Activated CD4-positive, alpha-beta T cell treated with anti-CD3 and anti-CD28 coated beads, Interleukin-2, amount 10 ng/mL, durations not matched to agents 7 days and 5 days (primary cell): ENCODE data around the gene BCL11B. TPM values are rescaled to one million over a fixed set of nuclear protein-coding genes. Genes with fewer than 3 reads are reported as not detected.

Source experiments
- CTCF ChIA-PET: fragments of 350-600 bp; sonication (Branson Sonifier 250); formaldehyde crosslinking; loops from one replicate; lab custom pipeline; 2021; ENCODE audit warnings: antibody characterized with exemption; lab: Charles Lee
- POLR2A ChIA-PET: fragments of 350-600 bp; sonication (Branson Sonifier 250); formaldehyde crosslinking; loops from one replicate; lab custom pipeline; 2021; ENCODE audit warnings: antibody characterized with exemption; lab: Charles Lee
- DNase-seq: peaks from one replicate; pipeline ENCODE4 v3.0.0-alpha.2; 2020
- H3K27ac Mint-ChIP-seq: one replicate; pipeline ENCODE4 v1.8.0; 2021; ENCODE audit warnings: mild to moderate bottlenecking, moderate library complexity, mixed read lengths
- H3K27me3 Mint-ChIP-seq: one replicate; pipeline ENCODE4 v1.8.0; 2021; ENCODE audit warnings: mixed read lengths
- H3K36me3 Mint-ChIP-seq: one replicate; pipeline ENCODE4 v1.8.0; 2021; ENCODE audit warnings: low read depth, mixed read lengths
- H3K4me1 Mint-ChIP-seq: one replicate; pipeline ENCODE4 v1.8.0; 2021; ENCODE audit warnings: mixed read lengths
- H3K4me3 Mint-ChIP-seq: one replicate; pipeline ENCODE4 v1.8.0; 2021; ENCODE audit warnings: mild to moderate bottlenecking, moderate library complexity, mixed read lengths
- H3K9me3 Mint-ChIP-seq: one replicate; pipeline ENCODE4 v1.8.0; 2021; ENCODE audit warnings: mixed read lengths
- total RNA-seq, 2 experiments: library from RNA; stranded (reverse); gene quantifications; one replicate each; pipeline ENCODE4 v1.2.3, GENCODE V29; 2021

Gene BCL11B
- total RNA-seq, 2 experiments from 2014 or later: 115 to 116 TPM

- Mint-ChIP-seq H3K4me1 (peaks cover 50% of the 10 kb centered on the region), H3K27me3 (no peaks in the 10 kb centered on the region), H3K9me3 (no peaks in the 10 kb centered on the region), H3K27ac (no peak overlapping the region), H3K36me3 (peaks cover 66% of the 10 kb centered on the region), H3K4me3 (no peak overlapping the region)
- ChIA-PET POLR2A (no interaction called here), CTCF (no interaction called here)
- peak; percentile 5 for DNase-seq
These were observed 95.6 kb downstream of the BCL11B start for GRCh38 chr14:99176156-99176945.

- DNase-seq: no peak
- H3K36me3 Mint-ChIP-seq: peaks cover 74% of the 10 kb centered on the region
- peaks cover 42% of the 10 kb centered on the region for H3K4me1 Mint-ChIP-seq
- no peaks in the 10 kb centered on the region for H3K9me3 Mint-ChIP-seq
- CTCF ChIA-PET: no interaction called here
- no peaks in the 10 kb centered on the region for H3K27me3 Mint-ChIP-seq
- H3K27ac Mint-ChIP-seq: no peak overlapping the region
- H3K4me3 Mint-ChIP-seq: no peak overlapping the region
- POLR2A ChIA-PET: no interaction called here
These were observed 96.5 kb downstream of the BCL11B start for GRCh38 chr14:99175331-99176155.

- H3K36me3 Mint-ChIP-seq: peaks cover 72% of the 10 kb centered on the region
- no peak overlapping the region for H3K4me3 Mint-ChIP-seq
- no peaks in the 10 kb centered on the region for H3K27me3 Mint-ChIP-seq
- ChIA-PET CTCF (interaction anchor here (0.9 kb wide), 1 partner anchor 10 kb away, joined by 3 read pairs; no protein-coding TSS in a partner anchor), POLR2A (no interaction called here)
- H3K4me1 Mint-ChIP-seq: peaks cover 35% of the 10 kb centered on the region
- no peaks in the 10 kb centered on the region for H3K9me3 Mint-ChIP-seq
- peak; percentile 7 for DNase-seq
- H3K27ac Mint-ChIP-seq: no peak overlapping the region
These were observed 97.2 kb downstream of the BCL11B start for GRCh38 chr14:99174770-99175319.

- no peak overlapping the region for H3K4me3 Mint-ChIP-seq
- H3K27ac Mint-ChIP-seq: no peak overlapping the region
- POLR2A ChIA-PET: no interaction called here
- peaks cover 67% of the 10 kb centered on the region for H3K36me3 Mint-ChIP-seq
- H3K27me3 Mint-ChIP-seq: no peaks in the 10 kb centered on the region
- H3K4me1 Mint-ChIP-seq: peaks cover 29% of the 10 kb centered on the region
- DNase-seq: peak; percentile 5
- CTCF ChIA-PET: interaction anchor here (0.6 to 1.0 kb wide), 4 partner anchors 9 to 771 kb away, joined by 3 read pairs; no protein-coding TSS in a partner anchor
- no peaks in the 10 kb centered on the region for H3K9me3 Mint-ChIP-seq
These were observed 97.8 kb downstream of the BCL11B start for GRCh38 chr14:99174081-99174769.

GRCh38 chr14:99173506-99173905, 98.5 kb downstream of the BCL11B start:
- peaks cover 23% of the 10 kb centered on the region for H3K4me1 Mint-ChIP-seq
- peaks cover 69% of the 10 kb centered on the region for H3K36me3 Mint-ChIP-seq
- H3K9me3 Mint-ChIP-seq: no peaks in the 10 kb centered on the region
- no peak overlapping the region for H3K4me3 Mint-ChIP-seq
- ChIA-PET CTCF (interaction anchor here (0.6 to 1.0 kb wide), 3 partner anchors 16 to 770 kb away, joined by 3 read pairs; no protein-coding TSS in a partner anchor), POLR2A (no interaction called here)
- DNase-seq: no peak
- peak overlapping the region; percentile 19 for H3K27ac Mint-ChIP-seq
- no peaks in the 10 kb centered on the region for H3K27me3 Mint-ChIP-seq

GRCh38 chr14:99173086-99173485, 98.9 kb downstream of the BCL11B start:
- Mint-ChIP-seq H3K9me3 (no peaks in the 10 kb centered on the region), H3K27me3 (no peaks in the 10 kb centered on the region), H3K4me1 (peaks cover 19% of the 10 kb centered on the region), H3K4me3 (no peak overlapping the region), H3K27ac (no peak overlapping the region), H3K36me3 (peaks cover 67% of the 10 kb centered on the region)
- ChIA-PET CTCF (interaction anchor here (1.0 kb wide), 1 partner anchor 68 kb away, joined by 3 read pairs; no protein-coding TSS in a partner anchor), POLR2A (no interaction called here)
- DNase-seq: no peak

GRCh38 chr14:99171396-99171795, 100.6 kb downstream of the BCL11B start:
- POLR2A ChIA-PET: no interaction called here
- Mint-ChIP-seq H3K27me3 (no peaks in the 10 kb centered on the region), H3K9me3 (peaks cover 3% of the 10 kb centered on the region), H3K27ac (no peak overlapping the region), H3K4me3 (no peak overlapping the region), H3K36me3 (peaks cover 62% of the 10 kb centered on the region), H3K4me1 (peaks cover 3% of the 10 kb centered on the region)
- CTCF ChIA-PET: interaction anchor here (0.6 kb wide), 3 partner anchors 921 to 1945 kb away, joined by 3 to 4 read pairs (median 4); no protein-coding TSS in a partner anchor
- no peak for DNase-seq

- Mint-ChIP-seq H3K27me3 (no peaks in the 10 kb centered on the region), H3K27ac (no peak overlapping the region), H3K9me3 (peaks cover 5% of the 10 kb centered on the region), H3K4me1 (peaks cover 3% of the 10 kb centered on the region), H3K36me3 (peaks cover 56% of the 10 kb centered on the region), H3K4me3 (no peak overlapping the region)
- CTCF ChIA-PET: interaction anchor here (0.8 kb wide), 1 partner anchor 14 kb away, joined by 3 read pairs; no protein-coding TSS in a partner anchor
- POLR2A ChIA-PET: no interaction called here
- DNase-seq: no peak
These were observed 102.1 kb downstream of the BCL11B start for GRCh38 chr14:99169776-99170356.

GRCh38 chr14:99168330-99168729, 103.7 kb downstream of the BCL11B start:
- ChIA-PET POLR2A (no interaction called here), CTCF (no interaction called here)
- H3K9me3 Mint-ChIP-seq: peaks cover 5% of the 10 kb centered on the region
- peaks cover 4% of the 10 kb centered on the region for H3K4me1 Mint-ChIP-seq
- no peak overlapping the region for H3K4me3 Mint-ChIP-seq
- no peak overlapping the region for H3K27ac Mint-ChIP-seq
- no peak for DNase-seq
- peaks cover 50% of the 10 kb centered on the region for H3K36me3 Mint-ChIP-seq
- no peaks in the 10 kb centered on the region for H3K27me3 Mint-ChIP-seq

GRCh38 chr14:99166506-99166905, 105.5 kb downstream of the BCL11B start:
- H3K4me1 Mint-ChIP-seq: peaks cover 3% of the 10 kb centered on the region
- no peak for DNase-seq
- peak overlapping the region; percentile 43 for H3K27ac Mint-ChIP-seq
- peaks cover 5% of the 10 kb centered on the region for H3K9me3 Mint-ChIP-seq
- H3K27me3 Mint-ChIP-seq: no peaks in the 10 kb centered on the region
- H3K36me3 Mint-ChIP-seq: peaks cover 37% of the 10 kb centered on the region
- ChIA-PET POLR2A (interaction anchor here (0.6 kb wide), 1 partner anchor 955 kb away, joined by 10 read pairs; no protein-coding TSS in a partner anchor), CTCF (no interaction called here)
- no peak overlapping the region for H3K4me3 Mint-ChIP-seq

- Mint-ChIP-seq H3K27ac (no peak overlapping the region), H3K4me1 (peaks cover 3% of the 10 kb centered on the region), H3K4me3 (no peak overlapping the region), H3K9me3 (peaks cover 5% of the 10 kb centered on the region), H3K27me3 (no peaks in the 10 kb centered on the region), H3K36me3 (peaks cover 21% of the 10 kb centered on the region)
- DNase-seq: no peak
- POLR2A ChIA-PET: no interaction called here
- CTCF ChIA-PET: interaction anchor here (1.1 kb wide), 2 partner anchors 9 to 24 kb away, joined by 3 read pairs; no protein-coding TSS in a partner anchor
These were observed 107.3 kb downstream of the BCL11B start for GRCh38 chr14:99164712-99165111.
